ENCODE measurements around the gene RPE65. TPM values are rescaled to one million over a fixed set of nuclear protein-coding genes. Genes with fewer than 3 reads are reported as not detected.

The RPE65 gene
- total and polyA plus RNA-seq, 2 of the 4 experiments (the other 2 are of a cell fraction), result under 0.01 TPM; not detected in 1

DNA sequence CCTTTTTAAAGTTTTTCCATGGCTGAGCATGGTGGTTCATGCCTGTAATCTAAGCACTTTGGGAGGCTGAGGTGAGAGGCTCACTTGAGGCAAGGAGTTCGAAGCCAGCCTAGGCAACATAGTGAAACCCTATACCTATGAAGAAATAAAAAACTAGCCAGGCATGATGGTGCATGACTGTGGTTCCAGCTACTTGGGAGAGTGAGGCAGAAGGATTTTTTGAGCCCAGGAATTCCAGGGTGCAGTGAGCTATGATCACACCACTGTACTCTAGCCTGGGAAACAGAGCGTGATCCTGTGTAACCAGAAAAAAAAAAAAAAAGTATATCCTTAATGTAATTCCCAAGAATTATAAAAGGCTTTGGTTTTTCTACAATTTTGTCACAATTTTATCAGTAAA lies 29.7 kb upstream of the RPE65 start:
- Histone ChIP-seq H4K20me1 (ENCODE audit: insufficient read depth, low read length) (no peaks in the 10 kb centered on the region), H3K9me1 (ENCODE audit: insufficient read depth, low read length) (no peaks in the 10 kb centered on the region), H4K8ac (ENCODE audit: low read depth in 2 of 2, low read length in 2 of 2) (no peak overlapping the region), H2BK5ac (ENCODE audit: low read depth, low read length, poor library complexity, severe bottlenecking) (no peak overlapping the region), H2BK15ac (ENCODE audit: low read depth, low read length) (no peak overlapping the region), H3K4me1 (ENCODE audit: control insufficient read depth, insufficient read depth, low read length) (no peaks in the 10 kb centered on the region), H3K4me3 (ENCODE audit: insufficient read depth, low read depth, low read length) (no peak overlapping the region), H4K5ac (ENCODE audit: low read depth, low read length) (no peak overlapping the region), H3K4ac (ENCODE audit: low read depth, low read length) (no peak overlapping the region), H3K18ac (ENCODE audit: low read depth, low read length) (no peak overlapping the region), H3K79me1 (ENCODE audit: low read depth in 1 of 2, low read length in 2 of 2) (0 out of 4 replicates have a peak, but pooled peaks cover 3 to 7% of the 10 kb centered on the region in 2 experiments), H3K4me2 (ENCODE audit: low read depth, low read length) (no peak overlapping the region), H3K9me3 (ENCODE audit: control insufficient read depth, insufficient read depth, low read length) (no peaks in the 10 kb centered on the region), H4K91ac (ENCODE audit: insufficient read depth, low read depth, low read length) (no peak overlapping the region), H3K14ac (replicated peaks; ENCODE audit: low read depth, low read length) (no peak overlapping the region), H2AFZ (replicated peaks; ENCODE audit: low read length, poor library complexity) (no peak overlapping the region), H3K27ac (ENCODE audit: insufficient read depth, low read length) (no peak overlapping the region), H3K56ac (ENCODE audit: extremely low read depth, insufficient read depth, low read length) (no peak overlapping the region), H2BK20ac (ENCODE audit: low read depth, low read length) (no peak overlapping the region), H3K36me3 (ENCODE audit: control insufficient read depth, insufficient read depth, low read length) (no peaks in the 10 kb centered on the region; the same call in 1 of the 2 replicates), H3K23ac (ENCODE audit: low read depth, low read length) (no peak overlapping the region), H2AK9ac (replicated peaks; ENCODE audit: low read depth, low read length, poor library complexity) (no peak overlapping the region), H3K9ac (ENCODE audit: low read depth, low read length) (no peak overlapping the region), H2BK120ac (ENCODE audit: low read depth, low read length) (no peak overlapping the region), H2AK5ac (ENCODE audit: low read depth, low read length) (no peak overlapping the region), H3K27me3 (ENCODE audit: control insufficient read depth, insufficient read depth, low read length) (no peaks in the 10 kb centered on the region)
- TF ChIP-seq, protein P1, sequence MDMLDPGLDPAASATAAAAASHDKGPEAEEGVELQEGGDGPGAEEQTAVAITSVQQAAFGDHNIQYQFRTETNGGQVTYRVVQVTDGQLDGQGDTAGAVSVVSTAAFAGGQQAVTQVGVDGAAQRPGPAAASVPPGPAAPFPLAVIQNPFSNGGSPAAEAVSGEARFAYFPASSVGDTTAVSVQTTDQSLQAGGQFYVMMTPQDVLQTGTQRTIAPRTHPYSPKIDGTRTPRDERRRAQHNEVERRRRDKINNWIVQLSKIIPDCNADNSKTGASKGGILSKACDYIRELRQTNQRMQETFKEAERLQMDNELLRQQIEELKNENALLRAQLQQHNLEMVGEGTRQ (IDR thresholded peaks at IDR 0.05; ENCODE audit: low read depth, low read length), result no peak
- TF ChIP-seq BHLHE40 (IDR thresholded peaks at IDR 0.05; ENCODE audit: low read depth, low read length) (no peak), MAZ (IDR thresholded peaks at IDR 0.05; ENCODE audit: borderline replicate concordance, low read depth, low read length) (no peak), MAFK (IDR thresholded peaks at IDR 0.05; ENCODE audit: low read depth, low read length) (no peak), SMC3 (IDR thresholded peaks at IDR 0.05; ENCODE audit: low read depth, low read length) (no peak), POLR2A (IDR thresholded peaks at IDR 0.05; ENCODE audit: low read depth, low read length) (no peak), FOS (IDR thresholded peaks at IDR 0.05; ENCODE audit: low read depth, low read length) (no peak), RFX5 (IDR thresholded peaks at IDR 0.05; ENCODE audit: low read depth, low read length) (no peak)
- in situ Hi-C loops (cut with MboI; ENCODE audit: low sequenced_read_pairs), result no loop called here
- ATAC-seq (ENCODE audit: low read depth) (no peak), DNase-seq (no peak)
- ChIA-PET CTCF (interaction anchor here (1.3 to 2.1 kb wide), 2 partner anchors 10 to 37 kb away, joined by 3 to 9 read pairs; no protein-coding TSS in a partner anchor), POLR2A (ENCODE audit: unreplicated experiment) (no interaction called here)
- dilution Hi-C loops (cut with HindIII; ENCODE audit: low sequenced_read_pairs, unreplicated experiment), result no loop called here
- WGBS, 2 experiments (ENCODE audit: extremely low coverage in 2 of 2, insufficient read length in 1 of 2), result no CpG with 5 or more reads among the region's 2 CpGs
- no TSS peak for BruUV-seq (replicated peaks)
- intact Hi-C loops (cut with micrococcal nuclease), result loop anchor here (10.0 kb wide), 1 partner anchor 1665 kb away; no protein-coding TSS in a partner anchor

Measured in IMR-90 (cell line).